IMR-90 (cell line): ENCODE results near the gene KRTAP10-3. TPM values are rescaled to one million over a fixed set of nuclear protein-coding genes. Genes with fewer than 3 reads are reported as not detected.

Source experiments
- ATAC-seq: fragments of 200-7000 bp; cut with Tn5 transposase; 2 replicates; pipeline ENCODE4 v1.9.1; 2020; ENCODE audit warnings: low read depth, mild to moderate bottlenecking, moderate library complexity
- BruUV-seq: library from RNA; stranded (reverse); fragments of 400-500 nt; replicated peaks from 2 replicates; lab custom pipeline; 2021; lab: Mats Ljungman, UMichigan
- CTCF ChIA-PET: fragments of 300-600 bp; formaldehyde crosslinking; extraction: SDS; loops from one replicate; lab custom pipeline; 2021; ENCODE audit warnings: antibody characterized with exemption; lab: Yijun Ruan, JAX
- POLR2A ChIA-PET: fragments of 300-600 bp; sonication (Branson Sonifier 250); formaldehyde crosslinking; loops from one replicate; lab custom pipeline; 2022; ENCODE audit warnings: antibody characterized with exemption; ENCODE audit not compliant: unreplicated experiment; lab: Charles Lee
- DNase-seq: peaks from one replicate; pipeline ENCODE4 v3.0.0; 2013
- H2AFZ ChIP-seq: replicated peaks from 2 replicates; pipeline ENCODE3; 2013; ENCODE audit warnings: low read length, mild to moderate bottlenecking; ENCODE audit not compliant: poor library complexity
- H2AK5ac ChIP-seq: 2 replicates; pipeline ENCODE4 v1.6.1; 2013; ENCODE audit warnings: low read depth, low read length, inconsistent platforms
- H2AK9ac ChIP-seq: replicated peaks from 2 replicates; pipeline ENCODE3; 2013; ENCODE audit warnings: mild to moderate bottlenecking, low read depth, low read length, moderate library complexity; ENCODE audit not compliant: poor library complexity
- H2BK120ac ChIP-seq: 2 replicates; pipeline ENCODE4 v1.6.1; 2013; ENCODE audit warnings: low read depth, low read length, inconsistent platforms
- H2BK15ac ChIP-seq: 3 replicates; pipeline ENCODE4 v1.6.1; 2013; ENCODE audit warnings: low read depth, low read length, inconsistent platforms
- H2BK20ac ChIP-seq: 2 replicates; pipeline ENCODE4 v1.6.1; 2013; ENCODE audit warnings: low read depth, mild to moderate bottlenecking, inconsistent platforms, low read length, moderate library complexity
- H2BK5ac ChIP-seq: 2 replicates; pipeline ENCODE4 v1.6.1; 2013; ENCODE audit warnings: mild to moderate bottlenecking, low read depth, low read length, inconsistent platforms; ENCODE audit not compliant: poor library complexity, severe bottlenecking
- H3K14ac ChIP-seq: replicated peaks from 2 replicates; pipeline ENCODE4 v1.6.1; 2013; ENCODE audit warnings: low read depth, low read length, inconsistent platforms
- H3K18ac ChIP-seq: 2 replicates; pipeline ENCODE4 v1.6.1; 2013; ENCODE audit warnings: low read depth, low read length, control low read depth
- H3K23ac ChIP-seq: 2 replicates; pipeline ENCODE4 v1.6.1; 2013; ENCODE audit warnings: low read depth, low read length, inconsistent platforms
- H3K27ac ChIP-seq: 2 replicates; pipeline ENCODE4 v1.5.1; 2013; ENCODE audit warnings: mild to moderate bottlenecking, control low read depth, low read length; ENCODE audit not compliant: insufficient read depth
- H3K27me3 ChIP-seq: 2 replicates; pipeline ENCODE4 v1.6.1; 2013; ENCODE audit warnings: low read length; ENCODE audit not compliant: control insufficient read depth, insufficient read depth
- H3K36me3 ChIP-seq: 2 replicates; pipeline ENCODE4 v1.6.1; 2013; ENCODE audit warnings: low read length, mixed read lengths; ENCODE audit not compliant: control insufficient read depth, insufficient read depth
- H3K4ac ChIP-seq: 2 replicates; pipeline ENCODE4 v1.6.1; 2013; ENCODE audit warnings: low read depth, low read length, inconsistent platforms
- H3K4me1 ChIP-seq: 2 replicates; pipeline ENCODE4 v1.6.1; 2013; ENCODE audit warnings: low read length, mixed read lengths; ENCODE audit not compliant: control insufficient read depth, insufficient read depth
- H3K4me2 ChIP-seq: 2 replicates; pipeline ENCODE4 v1.6.1; 2013; ENCODE audit warnings: low read depth, mild to moderate bottlenecking, control low read depth, low read length, moderate library complexity
- H3K4me3 ChIP-seq: 2 replicates; pipeline ENCODE4 v1.5.1; 2013; ENCODE audit warnings: low read depth, mild to moderate bottlenecking, control low read depth, low read length, moderate library complexity; ENCODE audit not compliant: insufficient read depth
- H3K56ac ChIP-seq: 2 replicates; pipeline ENCODE4 v1.6.1; 2013; ENCODE audit warnings: low read length, inconsistent platforms; ENCODE audit not compliant: insufficient read depth; ENCODE audit errors: extremely low read depth
- H3K79me1 ChIP-seq, 2 experiments: 2 replicates each; pipeline ENCODE4 v1.6.1; 2013; ENCODE audit warnings: low read length in 2 of 2, inconsistent platforms in 1 of 2, low read depth in 1 of 2
- H3K9ac ChIP-seq: 2 replicates; pipeline ENCODE4 v1.6.1; 2013; ENCODE audit warnings: low read depth, low read length, control low read depth
- H3K9me1 ChIP-seq: 2 replicates; pipeline ENCODE4 v1.6.1; 2013; ENCODE audit warnings: low read length, inconsistent platforms; ENCODE audit not compliant: insufficient read depth
- H3K9me3 ChIP-seq: 2 replicates; pipeline ENCODE4 v1.6.1; 2013; ENCODE audit warnings: low read length; ENCODE audit not compliant: control insufficient read depth, insufficient read depth
- H4K20me1 ChIP-seq: 2 replicates; pipeline ENCODE4 v1.6.1; 2013; ENCODE audit warnings: low read length, inconsistent platforms; ENCODE audit not compliant: insufficient read depth
- H4K5ac ChIP-seq: 2 replicates; pipeline ENCODE4 v1.6.1; 2013; ENCODE audit warnings: mild to moderate bottlenecking, low read depth, low read length, control low read depth
- H4K8ac ChIP-seq, 2 experiments: 2 replicates each; pipeline ENCODE4 v1.6.1; 2013; ENCODE audit warnings: low read depth in 2 of 2, low read length in 2 of 2, control low read depth in 1 of 2, inconsistent platforms in 1 of 2
- H4K91ac ChIP-seq: 2 replicates; pipeline ENCODE4 v1.6.1; 2013; ENCODE audit warnings: low read depth, low read length, inconsistent platforms; ENCODE audit not compliant: insufficient read depth
- CEBPB ChIP-seq: IDR thresholded peaks from 2 replicates; pipeline ENCODE4 v1.6.1; 2012; ENCODE audit warnings: low read depth, low read length, improper control_type of control experiment
- FOS ChIP-seq: fragments of 150-350 bp; IDR thresholded peaks from 2 replicates; pipeline ENCODE4 v1.6.1; 2016; ENCODE audit warnings: low read depth, low read length
- SMC3 ChIP-seq: fragments of 150-350 bp; IDR thresholded peaks from 2 replicates; pipeline ENCODE4 v1.6.1; 2016; ENCODE audit warnings: low read depth, mild to moderate bottlenecking, antibody characterized with exemption, low read length, moderate library complexity
- WGBS, 2 experiments: methylation state at CpG; one replicate each; pipeline versions ENCODE4 v1.1.5 to v1.1.7; 2013; ENCODE audit warnings: missing lambda C conversion rate in 2 of 2; ENCODE audit not compliant: insufficient read length in 1 of 2; ENCODE audit errors: extremely low coverage in 2 of 2; 5-methylcytosine and 5-hydroxymethylcytosine counted together
- dilution Hi-C: fragments of 300-500 bp; cut with HindIII; formaldehyde crosslinking; loops from one replicate; pipeline ENCODE4 v1.14.3; 2018; ENCODE audit warnings: low sequenced_read_pairs; ENCODE audit not compliant: unreplicated experiment
- in situ Hi-C: fragments of 300-500 bp; cut with MboI; formaldehyde crosslinking; loops from 3 replicates; pipeline ENCODE4 v1.14.3; 2019; ENCODE audit warnings: low sequenced_read_pairs, inconsistent platforms, mixed read lengths
- intact Hi-C: fragments of 100-400 bp; cut with micrococcal nuclease; formaldehyde crosslinking; loops from 2 replicates; pipeline ENCODE4 v1.10.0; 2022
- polyA plus RNA-seq, 3 experiments: library from polyadenylated mRNA; depleted of rRNA; stranded (reverse); fragments of >200 nt; gene quantifications; 2 replicates each; pipeline ENCODE4 v1.2.3, GENCODE V29; 2012; ENCODE audit warnings: low replicate concordance in 1 of 3
- total RNA-seq: library from RNA; depleted of rRNA; stranded (reverse); fragments of >200 nt; gene quantifications from 2 replicates; pipeline ENCODE4 v1.2.3, GENCODE V29; 2012
- TF ChIP-seq, protein P1 (sequence below): conservative IDR thresholded peaks from 2 replicates; pipeline ENCODE4 v1.5.1; 2012; ENCODE audit warnings: mild to moderate bottlenecking, low read depth, low read length, improper control_type of control experiment

Gene KRTAP10-3
- total and polyA plus RNA-seq, 2 of the 4 experiments (the other 2 are of a cell fraction), result not detected

GRCh38 chr21:44549525-44550211 is 8.9 kb downstream of the KRTAP10-3 start:
- no peak overlapping the region for H3K4ac ChIP-seq
- peaks cover 12% of the 10 kb centered on the region for H3K27me3 ChIP-seq
- no peaks in the 10 kb centered on the region for H3K36me3 ChIP-seq
- peaks cover 2% of the 10 kb centered on the region; the same call in 1 of the 2 replicates for H3K9me3 ChIP-seq
- intact Hi-C loops, result no loop called here
- no peak for ATAC-seq
- no peak overlapping the region for H3K9ac ChIP-seq
- in situ Hi-C loops, result no loop called here
- no peak overlapping the region for H2AK9ac ChIP-seq
- no peak overlapping the region for H3K4me3 ChIP-seq
- H4K5ac ChIP-seq, result no peak overlapping the region
- 71% methylated on average over 14 of the region's 25 CpGs; no CpG with 5 or more reads in 1 of the 2 experiments for whole genome bisulfite sequencing, 2 experiments
- no peak for DNase-seq
- H2BK120ac ChIP-seq, result no peak overlapping the region
- no peak overlapping the region for H2BK5ac ChIP-seq
- no peak overlapping the region for H3K4me2 ChIP-seq
- no peak overlapping the region for H3K14ac ChIP-seq
- H2AFZ ChIP-seq, result no peak overlapping the region
- no peak overlapping the region for H3K23ac ChIP-seq
- no TSS peak for BruUV-seq
- no peaks in the 10 kb centered on the region for H3K79me1 ChIP-seq
- H2AK5ac ChIP-seq, result no peak overlapping the region
- ChIA-PET CTCF (no interaction called here), POLR2A (no interaction called here)
- H2BK20ac ChIP-seq, result no peak overlapping the region
- H3K56ac ChIP-seq, result no peak overlapping the region
- no peak overlapping the region for H4K8ac ChIP-seq
- no peaks in the 10 kb centered on the region for H3K4me1 ChIP-seq
- no peak overlapping the region for H3K27ac ChIP-seq
- no peak overlapping the region for H3K18ac ChIP-seq
- TF ChIP-seq CEBPB (no peak), FOS (no peak), SMC3 (no peak)
- TF ChIP-seq, protein P1, sequence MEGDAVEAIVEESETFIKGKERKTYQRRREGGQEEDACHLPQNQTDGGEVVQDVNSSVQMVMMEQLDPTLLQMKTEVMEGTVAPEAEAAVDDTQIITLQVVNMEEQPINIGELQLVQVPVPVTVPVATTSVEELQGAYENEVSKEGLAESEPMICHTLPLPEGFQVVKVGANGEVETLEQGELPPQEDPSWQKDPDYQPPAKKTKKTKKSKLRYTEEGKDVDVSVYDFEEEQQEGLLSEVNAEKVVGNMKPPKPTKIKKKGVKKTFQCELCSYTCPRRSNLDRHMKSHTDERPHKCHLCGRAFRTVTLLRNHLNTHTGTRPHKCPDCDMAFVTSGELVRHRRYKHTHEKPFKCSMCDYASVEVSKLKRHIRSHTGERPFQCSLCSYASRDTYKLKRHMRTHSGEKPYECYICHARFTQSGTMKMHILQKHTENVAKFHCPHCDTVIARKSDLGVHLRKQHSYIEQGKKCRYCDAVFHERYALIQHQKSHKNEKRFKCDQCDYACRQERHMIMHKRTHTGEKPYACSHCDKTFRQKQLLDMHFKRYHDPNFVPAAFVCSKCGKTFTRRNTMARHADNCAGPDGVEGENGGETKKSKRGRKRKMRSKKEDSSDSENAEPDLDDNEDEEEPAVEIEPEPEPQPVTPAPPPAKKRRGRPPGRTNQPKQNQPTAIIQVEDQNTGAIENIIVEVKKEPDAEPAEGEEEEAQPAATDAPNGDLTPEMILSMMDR, result no peak
- H3K9me1 ChIP-seq, result no peaks in the 10 kb centered on the region
- dilution Hi-C loops, result no loop called here
- no peaks in the 10 kb centered on the region for H4K20me1 ChIP-seq
- H4K91ac ChIP-seq, result no peak overlapping the region
- no peak overlapping the region for H2BK15ac ChIP-seq
